ENCODE results near the gene KCNE2.

The KCNE2 gene, protein sequence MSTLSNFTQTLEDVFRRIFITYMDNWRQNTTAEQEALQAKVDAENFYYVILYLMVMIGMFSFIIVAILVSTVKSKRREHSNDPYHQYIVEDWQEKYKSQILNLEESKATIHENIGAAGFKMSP

GRCh38 chr21:34363733-34364132, at the start of gene KCNE2:
TSS of gene KCNE2 (plus strand) at chr21:34364006. CDS start at chr21:34370479, 6,473 bp downstream.
- DNase-seq: no peak

- no peak for DNase-seq
Measured at GRCh38 chr21:34319585-34319984, 44.2 kb upstream of the KCNE2 start.

DNA sequence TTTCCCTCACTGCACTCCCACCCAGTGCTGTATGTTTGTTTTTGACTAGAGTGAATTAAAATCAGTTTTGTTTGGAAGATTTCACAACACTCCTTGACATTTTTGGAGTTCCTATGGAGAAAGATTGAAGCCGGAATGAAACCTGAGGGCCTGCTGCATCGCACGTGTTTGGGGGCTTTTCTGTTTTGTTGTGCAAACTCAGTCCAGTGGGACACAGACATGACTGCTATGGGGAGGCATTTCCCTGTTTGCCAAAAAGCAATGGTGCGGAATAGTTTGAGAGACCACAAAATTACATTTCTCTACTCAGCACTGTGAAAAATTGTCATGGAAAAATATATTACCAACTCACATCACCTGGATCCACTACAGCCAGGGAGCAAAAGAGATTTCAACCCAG, 43.8 kb upstream of the KCNE2 start:
- no peak for DNase-seq

- DNase-seq: no peak
Measured at GRCh38 chr21:34330055-34330454, 33.8 kb upstream of the KCNE2 start.

DNA sequence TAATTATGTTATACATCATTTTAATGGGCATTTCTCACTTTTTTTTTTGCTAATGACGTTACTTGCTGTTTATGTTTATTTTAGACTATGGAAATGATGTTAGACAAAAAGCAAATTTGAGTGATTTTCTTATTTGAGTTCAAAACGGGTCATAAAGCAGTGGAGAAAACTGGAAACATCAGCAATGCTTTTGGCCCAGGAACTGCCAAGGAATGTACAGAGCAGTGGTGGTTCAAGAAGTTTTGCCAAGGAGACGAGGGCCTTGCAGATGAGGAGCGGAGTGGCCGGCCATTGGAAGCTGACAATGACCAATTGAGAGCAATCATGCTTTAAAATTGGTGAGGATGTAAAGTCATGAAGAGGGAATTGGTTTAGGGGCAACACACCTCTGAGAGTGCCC, 32.1 kb upstream of the KCNE2 start:
- DNase-seq: no peak

GRCh38 chr21:34332347-34332746, 31.5 kb upstream of the KCNE2 start:
- no peak for DNase-seq

DNA sequence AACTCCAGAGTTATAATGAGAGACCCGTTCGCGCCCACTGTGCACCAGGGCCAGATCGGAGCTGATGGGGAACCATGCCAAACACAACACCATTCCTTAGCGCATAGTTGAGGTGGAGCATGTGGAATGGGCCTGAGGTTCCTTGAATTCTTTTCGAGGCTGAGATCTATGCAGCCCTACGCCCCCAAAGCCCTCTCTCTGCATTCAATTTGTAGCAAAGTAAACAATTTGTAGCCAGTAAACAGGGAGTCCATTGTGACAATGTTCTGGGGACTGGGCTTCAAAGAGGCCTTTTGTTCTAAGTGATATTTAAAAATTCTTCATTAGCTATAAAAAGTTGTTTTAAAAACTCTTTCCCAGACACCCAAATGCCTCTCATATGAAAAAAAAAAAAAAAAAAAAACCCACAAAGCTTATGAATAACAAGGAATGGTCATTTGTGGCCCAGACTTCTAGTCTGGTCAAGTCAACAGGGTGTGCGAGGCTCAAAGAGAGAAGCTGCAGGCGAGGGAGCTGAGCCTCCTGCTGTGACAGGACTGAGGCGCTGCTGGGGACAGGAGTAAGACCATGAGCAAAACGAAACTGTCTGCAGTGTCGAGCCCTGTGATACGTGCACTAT, 30.6 kb upstream of the KCNE2 start:
- no peak for DNase-seq

DNA sequence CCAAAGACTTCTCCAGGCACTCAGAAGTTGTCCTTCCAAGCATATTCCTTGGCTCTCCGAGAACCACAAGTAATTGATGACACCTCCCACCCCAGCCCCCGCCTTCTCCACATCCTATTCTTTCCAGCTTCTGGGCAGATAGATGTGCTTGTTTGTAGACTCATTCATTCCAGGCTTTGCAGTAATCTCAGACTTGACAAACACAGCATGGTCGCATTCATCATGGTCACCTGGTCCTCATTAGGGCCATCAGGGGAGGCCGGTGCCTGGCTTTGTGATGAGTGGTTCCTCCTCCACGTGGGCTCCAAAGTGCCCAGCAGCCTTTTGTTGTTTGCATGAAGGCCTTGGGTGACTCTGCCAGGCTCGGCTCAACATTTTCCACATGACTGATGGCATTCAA, 28.5 kb upstream of the KCNE2 start:
- no peak for DNase-seq

DNA sequence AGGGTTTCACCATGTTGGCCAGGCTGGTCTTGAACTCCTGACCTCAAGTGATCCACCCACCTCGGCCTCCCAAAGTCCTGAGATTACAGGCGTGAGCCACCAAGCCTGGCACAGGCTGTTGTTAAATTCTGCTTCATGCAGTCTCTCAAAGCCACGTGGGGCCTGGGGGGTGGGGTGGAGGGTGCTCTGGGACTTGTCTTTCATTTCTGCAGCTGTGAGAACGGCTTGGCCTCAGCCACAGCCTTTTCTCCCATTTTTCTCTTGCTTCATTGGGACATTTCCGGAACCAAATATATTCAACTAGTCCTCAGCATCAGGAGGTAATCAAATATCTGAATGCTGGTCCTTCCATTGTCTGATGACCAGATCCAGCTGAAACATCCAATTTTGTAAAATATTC, 27.6 kb upstream of the KCNE2 start:
- DNase-seq: no peak

GRCh38 chr21:34336756-34337391, 26.9 kb upstream of the KCNE2 start:
- DNase-seq: no peak

DNA sequence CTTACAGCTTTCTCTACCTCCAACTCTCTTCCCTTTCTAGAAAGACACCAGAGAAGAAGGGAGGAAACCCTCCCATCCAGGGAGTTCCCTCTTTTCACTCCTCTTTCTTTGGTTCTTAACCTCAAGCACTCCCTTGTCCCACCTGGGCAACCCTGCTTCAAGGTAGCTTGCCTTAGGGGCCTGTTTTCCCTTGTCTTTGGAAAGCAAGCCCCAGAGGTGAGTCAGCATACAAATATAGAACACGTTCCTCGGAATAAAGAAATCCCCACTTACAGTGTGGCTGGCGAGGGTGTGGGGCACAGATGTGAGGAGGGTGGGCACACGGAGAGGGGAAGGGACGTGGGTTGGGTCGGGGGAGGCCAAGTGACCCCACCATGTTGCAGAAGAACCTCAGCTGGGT, 26.1 kb upstream of the KCNE2 start:
- DNase-seq: no peak

DNA sequence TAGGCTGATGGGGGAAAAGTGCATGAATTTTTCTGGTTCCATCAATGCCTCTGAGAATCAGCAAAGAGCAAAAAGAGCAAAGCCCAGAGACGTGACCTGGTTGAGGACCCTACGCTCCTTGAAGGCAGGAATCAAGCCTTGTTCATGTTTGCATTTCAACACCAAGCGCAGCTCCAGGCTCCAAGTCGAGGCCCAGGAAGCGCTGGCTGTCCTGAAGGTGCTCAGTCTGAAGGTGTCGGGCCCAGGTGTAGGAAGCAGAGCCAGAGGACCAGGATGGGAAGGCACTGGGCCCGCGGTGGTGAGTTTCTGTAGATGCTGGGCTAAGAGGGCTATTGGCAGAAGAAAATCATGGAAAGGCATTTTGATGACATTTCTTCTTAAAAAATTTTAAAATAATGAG, 25.6 kb upstream of the KCNE2 start:
- DNase-seq: no peak

GRCh38 chr21:34340061-34340460, 23.7 kb upstream of the KCNE2 start:
- no peak for DNase-seq

- DNase-seq: no peak
Measured at GRCh38 chr21:34342476-34342875, 21.3 kb upstream of the KCNE2 start.

- no peak for DNase-seq
Measured at GRCh38 chr21:34343347-34343746, 20.5 kb upstream of the KCNE2 start.

DNA sequence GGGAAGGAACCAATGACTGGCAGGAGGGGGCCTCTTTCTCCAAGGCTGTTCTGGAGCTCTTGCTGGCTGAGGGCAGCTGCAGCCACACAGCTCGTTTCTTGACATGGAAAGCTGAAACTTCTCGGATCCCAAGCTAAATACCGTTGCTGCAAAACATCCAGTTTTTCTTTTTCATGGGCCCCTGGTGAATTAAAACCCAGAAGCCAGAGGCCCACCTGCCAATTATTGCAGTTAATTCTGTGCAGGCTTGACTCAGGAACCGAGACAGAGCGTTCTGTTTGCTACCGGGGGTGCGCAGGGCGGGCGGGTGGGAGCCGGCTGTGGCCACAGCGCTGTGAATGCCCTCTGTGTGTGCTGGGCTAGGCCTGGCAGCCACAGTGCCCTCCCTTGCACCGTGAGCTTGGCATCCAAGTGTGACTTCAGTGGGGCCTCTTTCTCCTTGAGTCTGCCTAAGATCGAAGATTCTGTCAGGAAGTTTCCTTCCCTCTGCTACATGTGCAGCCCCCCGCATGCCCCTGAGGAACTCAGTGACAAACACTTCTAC, 19.9 kb upstream of the KCNE2 start:
- DNase-seq: no peak

- DNase-seq: no peak
Measured at GRCh38 chr21:34344584-34344983, 19.2 kb upstream of the KCNE2 start.

DNA sequence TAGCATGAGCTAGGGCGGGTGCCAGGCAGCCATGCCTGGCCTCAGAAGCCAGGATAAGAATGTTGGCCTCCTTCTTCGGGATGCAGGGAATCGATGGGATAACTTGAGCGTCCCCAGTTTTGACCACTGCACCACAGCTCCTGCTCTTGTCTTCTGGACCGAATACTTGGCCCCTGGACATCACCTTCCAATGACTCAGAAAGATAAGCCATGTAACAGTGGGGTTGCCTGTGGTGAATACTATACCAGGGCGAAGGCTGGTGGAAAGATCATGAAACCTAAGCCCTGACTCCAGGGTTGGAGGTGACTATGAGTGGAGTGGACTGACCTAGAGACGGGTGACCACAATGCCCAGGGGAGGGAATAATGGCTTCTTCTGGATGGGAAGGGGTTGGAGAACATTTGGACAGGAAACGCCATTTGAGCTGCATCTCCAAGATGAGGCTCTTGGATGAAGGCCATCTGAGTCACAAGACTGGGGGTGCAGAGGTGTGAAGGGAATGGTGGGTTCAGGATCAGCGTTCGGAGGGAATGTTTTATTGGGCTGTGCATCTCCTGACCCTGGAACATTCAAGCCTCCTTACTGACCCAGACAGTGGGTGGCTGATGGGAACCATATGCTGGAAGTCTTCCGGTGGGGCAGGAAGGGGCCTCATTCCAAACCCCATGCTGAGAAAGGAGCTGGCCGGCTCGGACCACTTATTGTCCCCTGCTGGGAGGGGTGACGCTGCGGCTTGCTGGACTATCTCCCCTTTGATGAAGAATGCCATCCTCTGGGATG, 18.5 kb upstream of the KCNE2 start:
- DNase-seq: no peak

- DNase-seq: no peak
Measured at GRCh38 chr21:34345892-34346291, 17.9 kb upstream of the KCNE2 start.

DNA sequence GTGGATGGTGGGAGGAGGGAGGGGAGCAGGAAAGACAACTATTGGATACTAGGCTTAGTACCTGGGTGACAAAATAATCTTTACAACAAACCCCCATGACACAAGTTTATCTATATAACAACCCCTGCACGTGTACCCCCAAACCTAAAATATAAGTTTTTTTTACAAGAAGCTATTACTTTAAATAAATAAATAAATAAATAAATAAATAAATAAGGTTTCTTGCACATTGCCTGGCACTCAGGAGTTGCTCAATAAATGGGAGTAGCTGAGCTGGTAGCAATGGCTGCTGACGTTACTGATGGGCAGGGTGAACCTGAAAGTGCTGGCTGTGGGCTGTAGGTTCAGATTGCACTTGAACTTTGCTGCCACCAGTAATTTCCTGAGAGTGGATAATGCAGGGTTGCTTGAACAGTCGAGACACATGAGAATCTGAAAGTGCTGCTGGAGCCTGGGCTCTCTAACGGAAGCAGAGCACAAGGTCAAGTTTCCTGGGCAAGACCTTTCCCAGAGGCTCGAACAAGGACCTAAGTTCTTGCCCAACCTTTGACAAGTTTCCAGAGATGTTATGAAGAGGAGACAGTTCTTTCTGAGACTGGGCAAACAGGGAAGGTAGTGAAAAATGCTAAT, 14.8 kb upstream of the KCNE2 start:
- DNase-seq: no peak

DNA sequence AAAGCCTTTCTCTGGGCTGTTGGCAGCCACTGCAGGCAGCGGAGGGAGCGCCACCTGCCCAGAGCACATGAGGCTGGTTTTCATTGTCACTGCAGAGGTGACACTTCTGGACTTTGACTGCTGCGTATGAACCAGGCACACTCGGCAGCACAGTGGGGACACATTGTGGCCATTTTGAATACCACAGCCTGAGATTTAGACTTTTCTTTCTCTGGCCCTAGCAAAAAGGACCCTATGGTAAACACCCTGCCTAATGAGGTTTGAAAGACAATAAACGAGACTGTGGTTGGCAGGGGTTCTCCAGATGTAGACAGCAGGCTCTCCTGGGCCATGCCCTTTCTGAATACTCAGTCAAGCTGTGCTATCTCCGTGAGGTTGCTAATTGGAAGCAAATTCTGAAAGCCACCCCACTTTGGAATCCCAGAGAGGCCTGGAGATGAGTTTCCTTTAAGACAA, 12.0 kb upstream of the KCNE2 start:
- no peak for DNase-seq

GRCh38 chr21:34352556-34352955, 11.2 kb upstream of the KCNE2 start:
- no peak for DNase-seq

DNA sequence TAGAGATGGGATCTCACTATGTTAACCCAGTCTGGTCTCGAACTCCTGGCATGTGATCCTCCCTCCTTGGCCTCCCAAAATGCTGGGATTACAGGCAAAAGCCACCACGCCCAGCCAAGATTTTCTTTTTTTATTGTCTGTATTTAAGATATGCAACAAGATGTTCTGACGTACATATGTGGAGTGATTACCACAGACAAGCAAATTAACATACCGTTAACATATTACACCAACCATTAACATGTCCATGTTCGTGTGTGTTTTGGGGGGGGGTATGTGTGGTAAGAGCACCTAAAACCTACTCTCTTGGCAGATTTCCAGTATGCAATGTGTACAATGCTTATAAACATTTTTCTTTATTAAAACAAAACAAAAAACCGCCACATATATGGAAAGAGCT, 10.6 kb upstream of the KCNE2 start:
- no peak for DNase-seq
